Left ventricle myocardium superior (tissue), 1 donor: ENCODE data around the gene SLC22A2. TPM values are rescaled to one million over a fixed set of nuclear protein-coding genes. Genes with fewer than 3 reads are reported as not detected.
"Not testable (repeated sequence)": the region's sequence is repeated elsewhere in the genome, so short reads cannot be mapped to it uniquely, and the experiment has no call there.

ENCODE experiments used
- ATAC-seq: fragments of 200-7000 bp; cut with Tn5 transposase; one replicate; pipeline ENCODE4 v1.9.1; 2020; ENCODE audit warnings: mild to moderate bottlenecking, moderate library complexity
- DNase-seq: peaks from one replicate; pipeline ENCODE4 v3.0.0-alpha.2; 2020
- intact Hi-C: fragments of 100-400 bp; cut with micrococcal nuclease; formaldehyde crosslinking; loops from one replicate; pipeline ENCODE4 v1.11.0; 2022
- long read RNA-seq: library from polyadenylated mRNA; unstranded; transcript quantifications from one replicate; pipeline ENCODE4 v2.0.0, GENCODE V29; 2021
- total RNA-seq: library from RNA; stranded (reverse); fragmentation: NEBNext Ultra II Directional; extraction: Animal tissue kit (Norgen Biotek cat#: 25700); gene quantifications from one replicate; pipeline ENCODE4 v1.2.1, GENCODE V29; 2021
- donor health status: DM: no; HTN: yes; CAD: no; lungs with severe emphysema.

SLC22A2 gene
- not detected for total RNA-seq
- long read RNA-seq: 0 reads

- no peak for ATAC-seq
- intact Hi-C loops: no loop called here
- no peak for DNase-seq
These were observed at the start of gene SLC22A2 for GRCh38 chr6:160258346-160259142. SLC22A2 (minus strand) TSS chr6:160258821; CDS start chr6:160258757, 64 bp downstream.

- intact Hi-C loops: no loop called here
- ATAC-seq: no peak
- DNase-seq: no peak
These were observed 47.5 kb upstream of the SLC22A2 start for GRCh38 chr6:160305926-160306713.

GRCh38 chr6:160303806-160304205, 45.2 kb upstream of the SLC22A2 start:
- intact Hi-C loops: no loop called here
- DNase-seq (no peak), ATAC-seq (no peak)

- ATAC-seq, DNase-seq, intact Hi-C loops: not testable (repeated sequence)
These were observed 43.9 kb upstream of the SLC22A2 start for GRCh38 chr6:160302431-160303082.

- DNase-seq (no peak), ATAC-seq (no peak)
- intact Hi-C loops: no loop called here
These were observed 42.7 kb upstream of the SLC22A2 start for GRCh38 chr6:160301339-160301738.

GRCh38 chr6:160300076-160300695, 41.6 kb upstream of the SLC22A2 start:
- no peak for ATAC-seq
- no peak for DNase-seq
- intact Hi-C loops: no loop called here

- DNase-seq (no peak), ATAC-seq (no peak)
- intact Hi-C loops: no loop called here
These were observed 40.9 kb upstream of the SLC22A2 start for GRCh38 chr6:160299559-160299958.

GRCh38 chr6:160298121-160298520, 39.5 kb upstream of the SLC22A2 start:
- ATAC-seq (no peak), DNase-seq (no peak)
- intact Hi-C loops: no loop called here

- ATAC-seq: no peak
- no peak for DNase-seq
- intact Hi-C loops: no loop called here
These were observed 38.7 kb upstream of the SLC22A2 start for GRCh38 chr6:160297310-160297709.

- intact Hi-C loops: no loop called here
- DNase-seq (no peak), ATAC-seq (peak; percentile 38)
These were observed 35.2 kb upstream of the SLC22A2 start for GRCh38 chr6:160293844-160294243.

- intact Hi-C loops: no loop called here
These were observed 27.0 kb upstream of the SLC22A2 start for GRCh38 chr6:160285541-160286105.

GRCh38 chr6:160284575-160284974, 26.0 kb upstream of the SLC22A2 start:
- DNase-seq: no peak
- intact Hi-C loops: no loop called here
- ATAC-seq: no peak

More at GRCh38 chr6:160285541-160286105, 27.0 kb upstream of the SLC22A2 start:
- DNase-seq (no peak), ATAC-seq (no peak)

GRCh38 chr6:160282444-160282843, 23.8 kb upstream of the SLC22A2 start:
- DNase-seq (no peak), ATAC-seq (no peak)
- intact Hi-C loops: no loop called here

GRCh38 chr6:160279850-160280249, 21.2 kb upstream of the SLC22A2 start:
- intact Hi-C loops: no loop called here
- DNase-seq (no peak), ATAC-seq (no peak)

GRCh38 chr6:160278786-160279310, 20.2 kb upstream of the SLC22A2 start:
- ATAC-seq (no peak), DNase-seq (no peak)
- intact Hi-C loops: no loop called here

- ATAC-seq (no peak), DNase-seq (no peak)
- intact Hi-C loops: no loop called here
These were observed 19.7 kb upstream of the SLC22A2 start for GRCh38 chr6:160278311-160278710.

GRCh38 chr6:160277546-160277945, 18.9 kb upstream of the SLC22A2 start:
- intact Hi-C loops: no loop called here
- ATAC-seq: no peak
- no peak for DNase-seq

GRCh38 chr6:160277144-160277543, 18.5 kb upstream of the SLC22A2 start:
- ATAC-seq (no peak), DNase-seq (no peak)
- intact Hi-C loops: no loop called here

- ATAC-seq: no peak
- no peak for DNase-seq
- intact Hi-C loops: no loop called here
These were observed 17.5 kb upstream of the SLC22A2 start for GRCh38 chr6:160276126-160276525.
